NT2/D1 (cell line): Measurements from ENCODE around the gene DLL4.

Source experiments
- SUZ12 ChIP-seq: IDR thresholded peaks from 2 replicates; pipeline ENCODE4 v1.6.1; 2011; ENCODE audit not compliant: insufficient read length, insufficient read depth; ENCODE audit errors: extremely low read depth
- YY1 ChIP-seq: IDR thresholded peaks from 2 replicates; pipeline ENCODE4 v1.6.1; 2011; ENCODE audit not compliant: insufficient read length, insufficient read depth
- ZNF274 ChIP-seq: IDR thresholded peaks from 2 replicates; pipeline ENCODE4 v1.6.1; 2011; ENCODE audit warnings: mild to moderate bottlenecking, low read depth, low read length

GRCh38 chr15:40915679-40916078 is 13.5 kb upstream of the DLL4 start:
- TF ChIP-seq ZNF274 (no peak), YY1 (no peak), SUZ12 (no peak)
